Left lobe of liver (tissue), 2 donors: ENCODE results near the gene PKM. TPM values are rescaled to one million over a fixed set of nuclear protein-coding genes. Genes with fewer than 3 reads are reported as not detected.

ENCODE experiments used
- ATAC-seq: fragments of 200-7000 bp; cut with Tn5 transposase; one replicate; pipeline ENCODE4 v1.9.1; 2020; ENCODE audit warnings: mild to moderate bottlenecking, moderate library complexity
- DNase-seq: peaks from one replicate; pipeline ENCODE4 v3.0.0-alpha.2; 2020; ENCODE audit warnings: low spot score
- total RNA-seq: library from RNA; stranded (reverse); gene quantifications from one replicate; pipeline ENCODE4 v1.2.1, GENCODE V29; 2021
- donor health status: DM: no; HTN: no; CAD: no; lungs with moderate emphysema.
- donor health status: DM: no; HTN: yes; CAD: no.

Gene PKM
- total RNA-seq, 1 donor from 2014 or later = 31.0 TPM

- no peak for ATAC-seq
- no peak for DNase-seq
These were observed 69.4 kb downstream of the PKM start for GRCh38 chr15:72161361-72162132.

- DNase-seq (no peak), ATAC-seq (no peak)
These were observed 70.2 kb downstream of the PKM start for GRCh38 chr15:72160696-72161245.

- DNase-seq (no peak), ATAC-seq (no peak)
These were observed 74.1 kb downstream of the PKM start for GRCh38 chr15:72156928-72157327.

- DNase-seq = peak; percentile 83
- ATAC-seq = peak; percentile 94
These were observed 75.1 kb downstream of the PKM start for GRCh38 chr15:72155635-72156616.

- ATAC-seq = peak; percentile 63
These were observed 75.9 kb downstream of the PKM start for GRCh38 chr15:72155003-72155621.

GRCh38 chr15:72154316-72154715 is 76.7 kb downstream of the PKM start:
- ATAC-seq (no peak), DNase-seq (no peak)

More at GRCh38 chr15:72155003-72155621, 75.9 kb downstream of the PKM start:
- peak; percentile 68 for DNase-seq

- ATAC-seq = no peak
- no peak for DNase-seq
These were observed 77.6 kb downstream of the PKM start for GRCh38 chr15:72153269-72154000.

Other genes with a start within 250 kb of the PKM start
- 9.3 TPM for gene MYO9A, start 113.0 kb downstream of the PKM start, total RNA-seq
- gene SENP8, start 112.8 kb downstream of the PKM start, total RNA-seq = 1.6 TPM
- not detected for gene GRAMD2A, start 33.4 kb downstream of the PKM start, total RNA-seq
- 20.1 TPM for gene PARP6, start 41.4 kb upstream of the PKM start, total RNA-seq
- 0.65 TPM for gene CELF6, start 89.0 kb upstream of the PKM start, total RNA-seq
- gene HEXA, start 144.8 kb upstream of the PKM start, total RNA-seq = 49.4 TPM
- gene TMEM202, start 167.1 kb upstream of the PKM start, total RNA-seq = not detected
- 65.9 TPM for gene ARIH1, start 243.1 kb upstream of the PKM start, total RNA-seq